GM06990 (cell line): Measurements from ENCODE around the gene TRAPPC14.

ENCODE experiments used
- DNase-seq: peaks from one replicate; pipeline ENCODE4 v3.0.0-alpha.2; 2011; ENCODE audit not compliant: insufficient read length; ENCODE audit errors: extremely low read depth
- H3K27me3 ChIP-seq: replicated peaks from 2 replicates; pipeline ENCODE4 v1.6.0; 2011; ENCODE audit warnings: low read length; ENCODE audit not compliant: control insufficient read depth, insufficient read depth
- H3K36me3 ChIP-seq: 2 replicates; pipeline ENCODE4 v1.5.1; 2011; ENCODE audit warnings: low read length; ENCODE audit not compliant: control insufficient read depth, insufficient read depth
- H3K4me3 ChIP-seq: replicated peaks from 2 replicates; pipeline ENCODE4 v1.5.1; 2011; ENCODE audit warnings: low read depth, mild to moderate bottlenecking, control low read depth, low read length
- TF ChIP-seq, protein P1 (sequence below): IDR thresholded peaks from 2 replicates; pipeline ENCODE4 v1.5.1; 2011; ENCODE audit warnings: low read length, control low read depth, mild to moderate bottlenecking, inconsistent platforms; ENCODE audit not compliant: insufficient read depth, poor library complexity, severe bottlenecking

Gene TRAPPC14

DNA sequence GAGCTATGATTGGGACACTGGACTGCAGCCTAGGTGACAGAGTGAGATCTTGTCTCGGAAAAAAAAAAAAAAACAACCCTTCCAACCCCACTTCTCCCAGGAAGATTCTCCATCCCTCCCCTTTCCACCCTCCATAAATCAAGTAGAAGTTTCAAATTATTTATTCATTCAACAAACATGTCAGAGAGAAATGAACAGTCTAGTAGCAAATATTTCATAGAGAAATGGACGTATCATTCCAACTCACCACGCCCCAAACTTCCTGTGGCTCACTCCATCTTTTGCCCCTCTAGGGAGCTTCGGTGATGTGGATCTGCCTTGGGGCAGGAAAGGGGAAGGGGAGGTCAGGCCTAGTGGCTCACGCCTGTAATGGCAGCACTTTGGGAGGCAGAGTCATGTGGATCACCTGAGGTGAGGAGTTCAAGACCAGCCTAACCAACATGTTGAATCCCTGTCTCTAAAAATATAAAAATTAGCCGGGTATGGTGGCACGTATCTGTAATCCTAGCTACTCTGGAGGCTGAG, 638 bp upstream of the TRAPPC14 start:
- peaks cover 22% of the 10 kb centered on the region for H3K36me3 ChIP-seq
- TF ChIP-seq, protein P1, sequence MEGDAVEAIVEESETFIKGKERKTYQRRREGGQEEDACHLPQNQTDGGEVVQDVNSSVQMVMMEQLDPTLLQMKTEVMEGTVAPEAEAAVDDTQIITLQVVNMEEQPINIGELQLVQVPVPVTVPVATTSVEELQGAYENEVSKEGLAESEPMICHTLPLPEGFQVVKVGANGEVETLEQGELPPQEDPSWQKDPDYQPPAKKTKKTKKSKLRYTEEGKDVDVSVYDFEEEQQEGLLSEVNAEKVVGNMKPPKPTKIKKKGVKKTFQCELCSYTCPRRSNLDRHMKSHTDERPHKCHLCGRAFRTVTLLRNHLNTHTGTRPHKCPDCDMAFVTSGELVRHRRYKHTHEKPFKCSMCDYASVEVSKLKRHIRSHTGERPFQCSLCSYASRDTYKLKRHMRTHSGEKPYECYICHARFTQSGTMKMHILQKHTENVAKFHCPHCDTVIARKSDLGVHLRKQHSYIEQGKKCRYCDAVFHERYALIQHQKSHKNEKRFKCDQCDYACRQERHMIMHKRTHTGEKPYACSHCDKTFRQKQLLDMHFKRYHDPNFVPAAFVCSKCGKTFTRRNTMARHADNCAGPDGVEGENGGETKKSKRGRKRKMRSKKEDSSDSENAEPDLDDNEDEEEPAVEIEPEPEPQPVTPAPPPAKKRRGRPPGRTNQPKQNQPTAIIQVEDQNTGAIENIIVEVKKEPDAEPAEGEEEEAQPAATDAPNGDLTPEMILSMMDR = no peak
- no peaks in the 10 kb centered on the region for H3K27me3 ChIP-seq
- H3K4me3 ChIP-seq = peak overlapping the region; percentile 86
- no peak for DNase-seq

GRCh38 chr7:100157334-100158228, 942 bp downstream of the TRAPPC14 start:
- TF ChIP-seq, protein P1 = no peak
- Histone ChIP-seq H3K36me3 (peaks cover 27% of the 10 kb centered on the region), H3K27me3 (no peaks in the 10 kb centered on the region), H3K4me3 (peak overlapping the region; percentile 86)
- no peak for DNase-seq

GRCh38 chr7:100157069-100157333, 1.5 kb downstream of the TRAPPC14 start:
- H3K36me3 ChIP-seq = peaks cover 27% of the 10 kb centered on the region
- DNase-seq = no peak
- H3K4me3 ChIP-seq = peak overlapping the region; percentile 86
- H3K27me3 ChIP-seq = no peaks in the 10 kb centered on the region
- TF ChIP-seq, protein P1 = no peak

DNA sequence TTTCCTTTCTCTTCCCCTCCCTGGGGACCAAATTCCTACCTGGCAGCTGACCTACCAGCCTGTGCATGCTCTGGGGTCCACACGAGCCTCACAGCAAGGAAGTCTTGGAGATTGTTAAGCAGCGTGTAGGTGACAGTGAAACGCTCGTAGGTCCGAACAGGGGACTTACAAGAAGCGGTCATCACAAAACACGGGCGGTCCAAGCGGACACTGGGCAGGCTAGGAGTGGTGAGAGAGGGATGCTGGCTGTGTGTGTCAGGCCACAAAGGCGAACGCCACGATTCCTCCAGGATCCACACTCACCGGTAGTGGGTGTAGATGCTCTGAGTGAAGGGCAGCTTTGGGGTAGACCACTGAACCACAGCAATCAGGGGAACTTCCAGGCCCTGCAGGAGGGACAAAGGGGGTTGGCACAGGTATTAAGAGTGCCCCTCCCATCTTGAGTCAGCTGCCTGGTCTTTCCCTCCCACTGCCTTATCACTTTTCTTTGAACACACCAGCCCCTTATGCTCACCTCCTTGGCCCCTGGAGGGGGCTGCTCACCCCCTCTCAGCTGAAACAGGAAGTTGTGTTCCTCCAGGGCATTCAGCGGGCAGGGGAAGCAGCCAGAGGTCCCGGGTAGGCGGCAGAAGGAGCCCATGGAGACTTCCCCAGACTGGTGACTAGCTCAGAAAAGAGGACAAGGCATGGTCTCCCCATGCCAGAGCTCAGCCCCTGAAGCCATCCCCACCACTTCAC, 2.0 kb downstream of the TRAPPC14 start:
- Histone ChIP-seq H3K4me3 (peak overlapping the region; percentile 86), H3K36me3 (peaks cover 30% of the 10 kb centered on the region), H3K27me3 (no peaks in the 10 kb centered on the region)
- no peak for DNase-seq
- TF ChIP-seq, protein P1 = no peak

DNA sequence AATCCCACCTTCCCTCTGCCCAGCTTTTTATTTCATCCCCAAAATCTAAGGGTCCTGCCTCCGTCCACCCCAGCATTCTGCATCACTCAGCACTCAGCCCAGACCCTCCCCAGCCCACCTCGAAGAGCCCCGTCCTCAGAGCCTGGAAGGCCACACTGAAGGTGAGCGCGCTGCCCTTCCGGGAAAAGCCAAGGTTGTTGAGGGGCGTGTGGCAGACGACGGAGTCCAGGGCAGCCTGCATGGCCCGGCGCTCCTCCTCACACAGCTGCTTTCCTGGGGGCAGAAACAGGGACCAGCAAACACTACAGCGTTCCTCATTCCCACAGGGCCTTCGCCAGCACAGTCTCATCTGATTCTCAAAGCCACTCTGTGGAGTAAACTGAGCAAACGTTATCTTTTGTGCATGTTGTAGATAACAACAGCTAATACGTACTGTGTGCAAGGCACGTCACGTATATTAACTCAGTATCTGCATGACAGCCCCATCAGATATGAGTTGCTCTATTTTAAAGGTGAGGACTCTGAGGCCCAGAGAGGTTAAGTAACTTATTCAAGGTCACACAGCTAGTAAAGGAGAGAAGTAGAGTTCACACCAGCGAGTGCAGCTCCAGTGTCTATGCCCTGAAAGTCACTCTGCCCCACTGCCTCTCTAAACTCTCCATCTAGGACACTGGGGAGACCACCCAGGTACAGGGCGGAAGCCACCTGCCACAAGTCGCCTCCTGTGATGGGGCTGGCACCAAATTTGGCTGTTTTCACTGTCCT, 2.8 kb downstream of the TRAPPC14 start:
- TF ChIP-seq, protein P1 = no peak
- no peak overlapping the region for H3K4me3 ChIP-seq
- no peaks in the 10 kb centered on the region for H3K27me3 ChIP-seq
- peaks cover 30% of the 10 kb centered on the region for H3K36me3 ChIP-seq
- DNase-seq = no peak
